Fibroblast of the aortic adventitia (primary cell): ENCODE results near the gene E2F8. TPM values are rescaled to one million over a fixed set of nuclear protein-coding genes. Genes with fewer than 3 reads are reported as not detected.

ENCODE experiments used
- DNase-seq: peaks from one replicate; pipeline ENCODE4 v3.0.0-alpha.2; 2010; ENCODE audit warnings: low read depth
- H3K4me3 ChIP-seq: 2 replicates; pipeline ENCODE4 v1.5.1; 2011; ENCODE audit warnings: low read depth, mild to moderate bottlenecking, control low read depth, low read length, moderate library complexity
- total RNA-seq: library from RNA; depleted of rRNA; stranded (reverse); fragments of >200 nt; gene quantifications from 2 replicates; pipeline ENCODE4 v1.2.3, GENCODE V29; 2012; ENCODE audit warnings: low replicate concordance
- TF ChIP-seq, protein P1 (sequence below): IDR thresholded peaks from 2 replicates; pipeline ENCODE4 v1.5.1; 2011; ENCODE audit warnings: mild to moderate bottlenecking, low read length, control low read depth, inconsistent platforms; ENCODE audit not compliant: insufficient read depth

E2F8 gene
- total RNA-seq, 1 donor, result 4.4 TPM

DNA sequence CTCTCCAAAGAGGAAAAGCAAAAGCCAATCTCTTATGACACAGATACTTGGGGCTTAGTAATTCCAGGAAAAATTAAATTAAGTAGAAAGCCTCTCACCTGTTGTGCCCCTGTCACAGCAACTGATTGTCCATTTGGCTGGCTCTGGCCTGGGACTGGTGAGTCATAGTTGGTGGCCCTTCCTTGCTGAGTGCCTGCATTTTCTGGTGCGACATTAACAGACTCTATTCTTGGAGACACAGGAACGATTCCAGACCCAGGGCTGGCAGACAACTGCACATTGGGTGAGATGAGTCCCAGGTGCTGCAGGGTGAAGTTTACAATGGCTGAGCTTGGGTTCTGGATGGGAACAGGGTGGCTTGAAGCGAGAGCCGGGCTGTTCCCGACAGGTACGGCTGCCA, 15.6 kb downstream of the E2F8 start:
- no peak overlapping the region for H3K4me3 ChIP-seq
- no peak for DNase-seq
- TF ChIP-seq, protein P1, sequence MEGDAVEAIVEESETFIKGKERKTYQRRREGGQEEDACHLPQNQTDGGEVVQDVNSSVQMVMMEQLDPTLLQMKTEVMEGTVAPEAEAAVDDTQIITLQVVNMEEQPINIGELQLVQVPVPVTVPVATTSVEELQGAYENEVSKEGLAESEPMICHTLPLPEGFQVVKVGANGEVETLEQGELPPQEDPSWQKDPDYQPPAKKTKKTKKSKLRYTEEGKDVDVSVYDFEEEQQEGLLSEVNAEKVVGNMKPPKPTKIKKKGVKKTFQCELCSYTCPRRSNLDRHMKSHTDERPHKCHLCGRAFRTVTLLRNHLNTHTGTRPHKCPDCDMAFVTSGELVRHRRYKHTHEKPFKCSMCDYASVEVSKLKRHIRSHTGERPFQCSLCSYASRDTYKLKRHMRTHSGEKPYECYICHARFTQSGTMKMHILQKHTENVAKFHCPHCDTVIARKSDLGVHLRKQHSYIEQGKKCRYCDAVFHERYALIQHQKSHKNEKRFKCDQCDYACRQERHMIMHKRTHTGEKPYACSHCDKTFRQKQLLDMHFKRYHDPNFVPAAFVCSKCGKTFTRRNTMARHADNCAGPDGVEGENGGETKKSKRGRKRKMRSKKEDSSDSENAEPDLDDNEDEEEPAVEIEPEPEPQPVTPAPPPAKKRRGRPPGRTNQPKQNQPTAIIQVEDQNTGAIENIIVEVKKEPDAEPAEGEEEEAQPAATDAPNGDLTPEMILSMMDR, result no peak

DNA sequence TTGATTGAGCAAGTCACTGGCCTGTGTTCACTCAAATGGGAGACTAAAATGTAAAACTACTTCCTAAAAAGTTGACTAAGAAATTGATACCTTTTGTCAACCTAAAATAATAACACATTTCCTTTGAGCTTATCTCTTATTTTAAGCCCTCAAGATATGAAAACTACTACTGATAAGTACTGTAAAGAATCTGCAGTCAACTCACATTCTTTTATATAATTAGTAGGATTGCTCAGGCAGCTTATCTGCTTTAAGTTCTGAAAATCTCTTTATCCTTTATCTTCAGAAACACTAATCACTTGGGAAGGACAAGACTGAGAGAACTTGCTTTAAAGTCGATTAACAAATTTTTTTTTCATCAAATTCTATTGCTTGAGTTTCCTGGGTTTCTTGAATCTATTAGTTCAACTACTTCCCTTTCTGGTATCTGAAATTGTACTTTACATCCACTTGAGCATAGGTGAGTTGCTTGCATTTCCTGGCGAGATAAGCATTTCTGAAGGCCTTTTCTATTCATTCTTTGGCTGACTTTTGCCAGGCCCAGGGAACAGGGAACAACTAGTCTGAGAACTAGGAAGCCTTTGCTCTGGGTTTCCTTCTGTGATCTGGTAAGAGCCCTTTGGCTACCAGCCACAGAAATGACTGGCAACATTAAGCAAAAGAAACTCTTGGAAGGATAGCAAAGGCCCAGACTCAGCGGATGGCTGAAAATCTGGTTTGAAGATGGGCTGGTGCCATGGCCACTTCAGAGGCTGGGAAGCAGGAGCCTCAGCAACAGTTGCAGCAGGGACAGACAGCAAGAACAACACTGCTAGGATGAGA, 19.6 kb downstream of the E2F8 start:
- peak; percentile 89 for DNase-seq
- no peak overlapping the region for H3K4me3 ChIP-seq
- TF ChIP-seq, protein P1, result no peak

DNA sequence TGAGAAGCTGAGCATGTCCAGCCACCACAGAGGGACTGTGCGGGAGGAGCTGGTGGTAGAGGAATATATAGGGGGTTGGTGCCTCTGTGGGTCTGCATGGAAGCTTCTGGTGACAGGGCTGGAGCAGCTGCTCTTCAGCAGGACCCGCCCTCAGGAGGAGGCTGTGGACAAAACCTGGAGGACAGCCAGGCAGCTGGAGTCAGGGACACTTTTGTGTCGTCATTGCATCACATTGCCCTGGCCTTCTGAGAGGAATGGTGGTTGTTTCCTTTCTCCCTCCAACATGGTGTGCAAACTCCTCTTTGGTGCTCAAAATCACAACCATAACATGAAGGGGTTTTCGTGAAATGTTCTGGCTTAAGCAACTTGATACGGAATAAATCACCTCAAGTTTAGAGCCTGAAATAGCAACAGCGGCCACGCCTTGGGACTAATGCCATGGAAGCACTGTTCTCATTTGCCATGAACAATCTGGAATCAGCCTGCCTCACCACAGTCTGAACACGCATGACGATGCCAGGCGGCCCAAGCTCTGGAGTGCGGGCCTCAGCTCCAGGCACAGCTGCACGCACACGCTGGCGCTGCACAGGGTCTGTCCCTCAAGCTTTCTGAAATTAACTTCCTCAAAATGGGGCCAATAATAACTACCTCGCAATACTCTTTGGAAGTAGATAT, 21.8 kb downstream of the E2F8 start:
- DNase-seq, result peak; percentile 31
- H3K4me3 ChIP-seq, result no peak overlapping the region
- TF ChIP-seq, protein P1, result no peak

DNA sequence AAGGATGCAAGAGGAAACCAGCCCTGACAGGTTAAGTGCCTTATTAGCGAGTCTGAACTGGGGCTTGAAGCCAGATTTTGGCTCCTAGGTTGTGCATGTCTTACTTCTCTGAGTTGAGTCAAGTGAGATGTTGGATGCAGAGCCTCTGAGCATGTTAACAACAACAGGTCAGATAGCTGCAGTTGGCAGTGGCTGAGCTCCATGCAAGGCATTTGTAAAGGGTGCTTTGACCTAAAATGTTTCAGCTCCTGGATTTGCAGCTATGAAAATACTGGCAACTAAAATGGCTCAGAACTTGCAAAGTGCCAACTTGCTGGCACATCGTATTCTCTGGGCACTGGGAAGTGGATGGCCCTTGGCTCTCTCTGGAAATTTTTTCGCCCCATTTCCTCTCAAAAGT, 22.5 kb downstream of the E2F8 start:
- TF ChIP-seq, protein P1, result no peak
- no peak overlapping the region for H3K4me3 ChIP-seq
- no peak for DNase-seq

DNA sequence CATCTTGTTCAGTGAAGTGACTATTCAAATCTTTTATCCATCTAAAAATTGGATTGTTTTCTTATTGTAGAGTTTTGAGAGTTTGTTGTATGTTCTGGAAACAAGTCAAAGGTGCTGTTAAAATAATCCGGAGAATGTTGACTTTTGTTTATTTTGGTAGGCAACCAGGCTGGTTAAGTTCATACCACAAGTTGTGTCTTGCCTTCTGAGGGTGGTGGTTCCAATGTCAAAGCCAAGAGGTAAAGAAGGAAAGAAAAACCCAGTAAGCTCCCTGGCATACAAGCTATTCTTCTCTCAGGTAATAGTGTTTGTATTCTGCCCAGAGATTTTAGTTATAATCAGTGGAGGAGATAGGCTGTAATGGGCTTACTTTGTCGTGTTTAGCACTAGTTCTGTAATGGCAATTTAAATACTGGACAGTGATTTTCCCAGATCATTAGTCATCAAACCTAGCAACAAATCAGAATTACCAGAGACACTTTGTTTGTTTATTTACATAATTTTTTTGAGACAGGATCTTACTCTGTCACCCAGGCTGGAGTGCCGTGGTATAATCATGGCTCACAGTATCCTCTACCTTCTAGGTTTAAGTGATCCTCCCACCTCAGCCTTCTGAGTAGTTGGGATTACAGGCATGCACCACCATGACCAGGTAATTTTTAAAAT, 23.9 kb downstream of the E2F8 start:
- TF ChIP-seq, protein P1, result no peak
- no peak for DNase-seq
- no peak overlapping the region for H3K4me3 ChIP-seq

DNA sequence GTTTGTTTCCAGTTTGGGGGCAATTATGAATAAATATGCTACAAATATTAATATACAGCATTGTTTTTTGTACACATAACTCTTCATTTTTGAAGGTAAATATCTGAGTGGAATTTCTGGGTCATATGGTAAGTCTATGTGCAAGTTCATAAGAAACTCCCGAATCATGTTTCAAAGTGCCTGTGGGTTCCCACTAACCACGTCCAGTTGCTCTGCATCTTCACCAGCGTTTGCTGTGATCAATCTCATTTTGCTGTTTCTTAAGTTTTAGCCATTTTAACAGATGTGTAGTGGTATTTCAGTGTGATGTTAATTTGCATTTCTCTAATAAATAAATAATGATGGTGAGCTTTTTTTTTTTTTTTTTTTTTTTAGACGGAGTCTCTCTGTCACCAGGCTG, 24.7 kb downstream of the E2F8 start:
- no peak overlapping the region for H3K4me3 ChIP-seq
- DNase-seq, result no peak
- TF ChIP-seq, protein P1, result no peak
